Measurements from ENCODE around the gene CABLES1.

DNA sequence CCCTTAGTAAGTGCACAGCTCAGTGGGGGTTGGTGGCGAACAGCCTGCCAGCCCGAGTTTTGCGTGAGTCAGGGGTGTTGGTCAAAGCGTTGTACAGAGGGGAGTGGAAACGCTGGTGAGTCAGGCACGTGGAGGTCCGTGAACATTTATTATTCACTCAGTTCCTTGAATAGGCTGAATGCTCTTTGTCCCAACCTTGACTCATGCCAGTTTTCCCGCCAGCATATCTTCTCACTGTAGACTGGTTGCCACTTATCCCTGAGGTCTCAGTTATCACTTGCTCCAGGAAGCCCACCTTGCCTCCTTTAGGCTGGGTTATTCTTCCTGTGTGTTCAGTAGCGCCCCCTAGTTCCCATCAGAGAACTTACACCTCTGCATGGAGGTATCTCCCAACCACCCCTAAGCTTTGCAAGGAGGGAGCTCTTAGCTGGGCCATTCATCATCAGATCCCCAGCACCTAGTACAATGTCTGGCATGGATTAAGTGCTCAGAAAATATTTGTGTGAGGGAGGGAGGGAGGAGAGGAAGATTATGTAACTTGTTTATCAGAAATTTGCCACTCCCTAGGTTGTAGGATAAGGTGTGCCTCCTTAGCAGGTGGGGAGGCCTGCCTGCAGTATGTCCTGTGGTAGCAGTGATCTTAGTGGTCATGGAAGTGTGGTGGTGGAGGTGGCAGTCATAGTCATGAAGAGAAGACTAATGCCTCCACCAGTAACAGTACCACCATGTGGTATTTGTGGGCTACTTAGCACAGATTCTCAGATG, 72.1 kb downstream of the CABLES1 start:
- TF ChIP-seq, protein P1, sequence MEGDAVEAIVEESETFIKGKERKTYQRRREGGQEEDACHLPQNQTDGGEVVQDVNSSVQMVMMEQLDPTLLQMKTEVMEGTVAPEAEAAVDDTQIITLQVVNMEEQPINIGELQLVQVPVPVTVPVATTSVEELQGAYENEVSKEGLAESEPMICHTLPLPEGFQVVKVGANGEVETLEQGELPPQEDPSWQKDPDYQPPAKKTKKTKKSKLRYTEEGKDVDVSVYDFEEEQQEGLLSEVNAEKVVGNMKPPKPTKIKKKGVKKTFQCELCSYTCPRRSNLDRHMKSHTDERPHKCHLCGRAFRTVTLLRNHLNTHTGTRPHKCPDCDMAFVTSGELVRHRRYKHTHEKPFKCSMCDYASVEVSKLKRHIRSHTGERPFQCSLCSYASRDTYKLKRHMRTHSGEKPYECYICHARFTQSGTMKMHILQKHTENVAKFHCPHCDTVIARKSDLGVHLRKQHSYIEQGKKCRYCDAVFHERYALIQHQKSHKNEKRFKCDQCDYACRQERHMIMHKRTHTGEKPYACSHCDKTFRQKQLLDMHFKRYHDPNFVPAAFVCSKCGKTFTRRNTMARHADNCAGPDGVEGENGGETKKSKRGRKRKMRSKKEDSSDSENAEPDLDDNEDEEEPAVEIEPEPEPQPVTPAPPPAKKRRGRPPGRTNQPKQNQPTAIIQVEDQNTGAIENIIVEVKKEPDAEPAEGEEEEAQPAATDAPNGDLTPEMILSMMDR (conservative IDR thresholded peaks at IDR 0.05): no peak; the same call in 1 of the 2 replicates
- no peak for TF ChIP-seq EZH2 (IDR thresholded peaks at IDR 0.05; ENCODE audit: low read depth)
